Neural crest cell (in vitro differentiated cells): ENCODE results near the gene CARTPT. TPM values are rescaled to one million over a fixed set of nuclear protein-coding genes. Genes with fewer than 3 reads are reported as not detected.

Experiments used
- DNase-seq: peaks from one replicate; pipeline ENCODE4 v3.0.0; 2021; ENCODE audit warnings: low read depth, mixed read lengths, low spot score
- H3K27ac Mint-ChIP-seq: one replicate; pipeline ENCODE4 v1.8.0; 2021; ENCODE audit warnings: mild to moderate bottlenecking, mixed read lengths; ENCODE audit not compliant: unreplicated experiment
- H3K27me3 Mint-ChIP-seq: 2 replicates; pipeline ENCODE4 v1.8.0; 2021; ENCODE audit warnings: low read depth, mild to moderate bottlenecking, mixed read lengths
- H3K36me3 Mint-ChIP-seq: 2 replicates; pipeline ENCODE4 v1.8.0; 2021; ENCODE audit warnings: low read depth, mild to moderate bottlenecking, mixed read lengths
- H3K4me1 Mint-ChIP-seq: 2 replicates; pipeline ENCODE4 v1.8.0; 2021; ENCODE audit warnings: mixed read lengths
- H3K4me3 Mint-ChIP-seq: one replicate; pipeline ENCODE4 v1.8.0; 2021; ENCODE audit warnings: mild to moderate bottlenecking, mixed read lengths
- H3K9me3 Mint-ChIP-seq: 2 replicates; pipeline ENCODE4 v1.8.0; 2021; ENCODE audit warnings: mixed read lengths
- total RNA-seq: library from RNA; stranded (reverse); gene quantifications from 2 replicates; pipeline ENCODE4 v1.2.1, GENCODE V29; 2021
- TF ChIP-seq, protein P1 (sequence below): fragments of 200-600 bp; sonication (generic); conservative IDR thresholded peaks from 2 replicates; pipeline ENCODE4 v1.5.0; 2021; ENCODE audit warnings: antibody characterized with exemption, mild to moderate bottlenecking

CARTPT gene
- total RNA-seq, 1 donor from 2014 or later: not detected

- TF ChIP-seq, protein P1, sequence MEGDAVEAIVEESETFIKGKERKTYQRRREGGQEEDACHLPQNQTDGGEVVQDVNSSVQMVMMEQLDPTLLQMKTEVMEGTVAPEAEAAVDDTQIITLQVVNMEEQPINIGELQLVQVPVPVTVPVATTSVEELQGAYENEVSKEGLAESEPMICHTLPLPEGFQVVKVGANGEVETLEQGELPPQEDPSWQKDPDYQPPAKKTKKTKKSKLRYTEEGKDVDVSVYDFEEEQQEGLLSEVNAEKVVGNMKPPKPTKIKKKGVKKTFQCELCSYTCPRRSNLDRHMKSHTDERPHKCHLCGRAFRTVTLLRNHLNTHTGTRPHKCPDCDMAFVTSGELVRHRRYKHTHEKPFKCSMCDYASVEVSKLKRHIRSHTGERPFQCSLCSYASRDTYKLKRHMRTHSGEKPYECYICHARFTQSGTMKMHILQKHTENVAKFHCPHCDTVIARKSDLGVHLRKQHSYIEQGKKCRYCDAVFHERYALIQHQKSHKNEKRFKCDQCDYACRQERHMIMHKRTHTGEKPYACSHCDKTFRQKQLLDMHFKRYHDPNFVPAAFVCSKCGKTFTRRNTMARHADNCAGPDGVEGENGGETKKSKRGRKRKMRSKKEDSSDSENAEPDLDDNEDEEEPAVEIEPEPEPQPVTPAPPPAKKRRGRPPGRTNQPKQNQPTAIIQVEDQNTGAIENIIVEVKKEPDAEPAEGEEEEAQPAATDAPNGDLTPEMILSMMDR: no peak
- Mint-ChIP-seq H3K4me3 (no peak overlapping the region), H3K4me1 (no peaks in the 10 kb centered on the region), H3K27ac (no peak overlapping the region), H3K36me3 (no peaks in the 10 kb centered on the region), H3K27me3 (peaks cover 16% of the 10 kb centered on the region), H3K9me3 (no peaks in the 10 kb centered on the region)
- DNase-seq: no peak
Measured at GRCh38 chr5:71737931-71738539, 19.0 kb downstream of the CARTPT start.

DNA sequence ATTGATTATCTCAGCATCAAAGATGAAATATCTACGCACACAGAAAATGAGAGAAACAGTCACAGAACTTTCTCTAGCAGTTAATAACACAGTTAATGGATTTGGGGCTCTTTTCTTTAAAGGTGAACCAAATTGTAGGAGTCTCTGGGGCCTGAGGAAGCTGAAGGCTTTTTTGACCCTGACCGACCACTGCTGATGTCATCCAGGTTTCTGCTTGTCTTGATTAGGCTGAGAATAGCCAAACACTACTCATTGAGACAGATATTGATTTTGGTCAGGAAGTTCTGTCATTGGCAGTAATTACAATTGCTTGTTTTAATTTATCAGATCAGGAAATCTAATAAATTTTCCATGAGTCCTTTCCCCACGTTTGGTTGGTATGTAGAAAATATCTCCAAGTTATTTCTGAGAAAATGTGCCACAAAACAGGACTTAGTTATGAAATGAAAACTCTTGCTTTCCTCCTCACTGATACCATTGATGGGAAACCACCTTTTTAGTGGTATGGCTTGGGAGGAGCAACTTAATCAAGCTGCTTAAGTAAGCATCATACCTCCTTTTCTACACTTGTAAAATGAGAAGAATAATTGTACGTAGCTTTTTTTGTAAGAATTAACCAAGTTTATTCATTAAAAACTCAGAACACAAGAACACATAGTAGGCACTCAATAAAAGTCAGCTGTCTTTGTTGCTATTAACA is 19.7 kb downstream of the CARTPT start:
- Mint-ChIP-seq H3K36me3 (no peaks in the 10 kb centered on the region), H3K9me3 (no peaks in the 10 kb centered on the region), H3K4me3 (no peak overlapping the region), H3K27ac (no peak overlapping the region), H3K4me1 (no peaks in the 10 kb centered on the region), H3K27me3 (peaks cover 9% of the 10 kb centered on the region)
- DNase-seq: no peak
- TF ChIP-seq, protein P1: no peak

GRCh38 chr5:71740015-71740753 is 21.1 kb downstream of the CARTPT start:
- no peaks in the 10 kb centered on the region for H3K4me1 Mint-ChIP-seq
- DNase-seq: no peak
- H3K4me3 Mint-ChIP-seq: no peak overlapping the region
- no peaks in the 10 kb centered on the region for H3K36me3 Mint-ChIP-seq
- no peak overlapping the region for H3K27ac Mint-ChIP-seq
- TF ChIP-seq, protein P1: no peak
- H3K9me3 Mint-ChIP-seq: no peaks in the 10 kb centered on the region
- H3K27me3 Mint-ChIP-seq: peaks cover 4% of the 10 kb centered on the region

- Mint-ChIP-seq H3K4me1 (no peaks in the 10 kb centered on the region), H3K27me3 (no peaks in the 10 kb centered on the region), H3K27ac (peak overlapping the region; percentile 21), H3K36me3 (no peaks in the 10 kb centered on the region), H3K4me3 (no peak overlapping the region), H3K9me3 (peaks cover 2% of the 10 kb centered on the region)
- TF ChIP-seq, protein P1: no peak
- DNase-seq: no peak
Measured at GRCh38 chr5:71743155-71743554, 24.1 kb downstream of the CARTPT start.

GRCh38 chr5:71744009-71744790 is 25.1 kb downstream of the CARTPT start:
- TF ChIP-seq, protein P1: no peak
- DNase-seq: no peak
- Mint-ChIP-seq H3K9me3 (peaks cover 2% of the 10 kb centered on the region), H3K4me3 (no peak overlapping the region), H3K27ac (peak overlapping the region; percentile 57), H3K36me3 (no peaks in the 10 kb centered on the region), H3K27me3 (no peaks in the 10 kb centered on the region), H3K4me1 (no peaks in the 10 kb centered on the region)
